NCI-H2029 treated with DMSO at 0.1 percent for 48 hours (cell line): Measurements from ENCODE around the gene TLE1.

Experiments used
- DNase-seq: peaks from one replicate; lab custom pipeline; 2025; lab: John Stamatoyannopoulos, UW

Gene TLE1

DNA sequence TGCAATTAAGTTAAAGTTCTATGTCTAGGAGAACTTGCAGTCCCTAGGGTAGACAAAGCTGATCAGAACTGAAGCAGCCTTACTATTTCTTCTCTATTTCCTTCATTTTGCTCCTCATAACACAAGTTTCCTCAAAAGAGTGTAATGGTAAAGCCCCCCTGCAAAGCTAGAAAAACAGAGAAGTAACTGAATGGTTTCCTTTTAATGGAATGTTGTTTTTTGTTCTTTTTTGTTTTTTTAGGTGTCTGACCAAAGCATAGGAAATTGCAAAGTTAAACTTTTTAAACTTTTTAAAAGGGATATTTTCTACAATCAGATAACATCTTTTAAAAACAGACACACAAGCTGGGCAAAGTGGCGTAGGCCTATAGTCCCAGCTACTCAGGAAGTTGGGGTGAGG lies 145.7 kb downstream of the TLE1 start:
- DNase-seq, result no peak

DNA sequence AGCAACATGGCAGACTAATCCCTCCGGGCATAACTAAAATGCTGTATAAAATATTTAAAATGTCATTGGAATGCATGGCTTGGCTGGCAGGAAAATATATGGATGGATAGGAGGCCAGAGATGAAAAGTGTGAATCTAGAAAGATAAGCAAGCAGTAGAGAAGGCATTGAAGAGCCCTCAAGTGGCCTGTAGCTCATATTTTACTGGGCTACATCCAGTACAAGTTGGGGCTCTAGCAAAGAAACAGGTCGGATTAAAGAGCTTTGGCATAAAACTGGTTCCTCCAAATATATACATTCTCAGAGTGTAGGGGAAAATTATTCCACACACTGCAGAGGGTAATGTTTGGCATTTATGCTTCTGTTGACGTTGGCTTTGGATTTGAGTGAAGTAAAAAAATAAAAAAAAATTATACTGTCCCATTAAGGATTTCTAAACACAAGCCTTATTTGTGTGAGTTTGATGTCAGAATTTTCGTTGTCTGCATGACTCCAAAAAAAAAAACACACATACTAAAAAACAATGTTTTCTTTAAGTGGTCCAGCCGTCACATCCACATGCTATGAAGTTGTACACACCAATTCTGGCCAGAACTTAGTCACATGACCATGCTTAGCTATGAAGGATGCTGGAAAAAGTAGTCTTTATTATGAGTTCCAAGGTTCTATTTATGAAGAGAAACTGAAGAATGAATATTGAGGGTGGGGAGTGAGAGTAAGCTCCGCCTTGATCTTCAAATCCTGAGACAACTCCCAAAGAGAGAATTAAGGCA lies 147.0 kb downstream of the TLE1 start:
- no peak for DNase-seq

GRCh38 chr9:81540142-81540710 lies 149.1 kb downstream of the TLE1 start:
- DNase-seq, result no peak

DNA sequence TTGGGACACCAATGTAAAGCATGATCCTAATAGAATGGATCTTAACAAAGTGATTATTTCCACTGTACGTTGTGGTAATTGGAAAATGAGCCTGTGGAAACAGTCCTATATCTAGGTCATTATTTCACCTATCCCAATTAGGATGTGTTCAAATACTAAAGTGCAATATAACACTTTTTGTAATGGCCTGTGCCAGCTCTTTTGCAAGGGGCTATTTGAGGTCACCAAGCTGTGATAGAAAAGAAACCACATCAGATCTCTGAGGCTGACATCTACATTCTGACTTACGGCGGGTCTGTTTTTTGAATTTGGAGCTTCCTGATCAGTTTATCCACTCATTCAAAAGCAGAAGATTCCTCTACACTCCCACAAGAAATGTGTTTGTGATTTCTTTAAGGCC lies 150.0 kb downstream of the TLE1 start:
- DNase-seq, result no peak

- no peak for DNase-seq
Observed at GRCh38 chr9:81538890-81539289, 150.5 kb downstream of the TLE1 start.

- DNase-seq, result no peak
Observed at GRCh38 chr9:81537964-81538363, 151.4 kb downstream of the TLE1 start.

- no peak for DNase-seq
Observed at GRCh38 chr9:81536242-81537025, 152.9 kb downstream of the TLE1 start.

- DNase-seq, result no peak
Observed at GRCh38 chr9:81535542-81536241, 153.7 kb downstream of the TLE1 start.

DNA sequence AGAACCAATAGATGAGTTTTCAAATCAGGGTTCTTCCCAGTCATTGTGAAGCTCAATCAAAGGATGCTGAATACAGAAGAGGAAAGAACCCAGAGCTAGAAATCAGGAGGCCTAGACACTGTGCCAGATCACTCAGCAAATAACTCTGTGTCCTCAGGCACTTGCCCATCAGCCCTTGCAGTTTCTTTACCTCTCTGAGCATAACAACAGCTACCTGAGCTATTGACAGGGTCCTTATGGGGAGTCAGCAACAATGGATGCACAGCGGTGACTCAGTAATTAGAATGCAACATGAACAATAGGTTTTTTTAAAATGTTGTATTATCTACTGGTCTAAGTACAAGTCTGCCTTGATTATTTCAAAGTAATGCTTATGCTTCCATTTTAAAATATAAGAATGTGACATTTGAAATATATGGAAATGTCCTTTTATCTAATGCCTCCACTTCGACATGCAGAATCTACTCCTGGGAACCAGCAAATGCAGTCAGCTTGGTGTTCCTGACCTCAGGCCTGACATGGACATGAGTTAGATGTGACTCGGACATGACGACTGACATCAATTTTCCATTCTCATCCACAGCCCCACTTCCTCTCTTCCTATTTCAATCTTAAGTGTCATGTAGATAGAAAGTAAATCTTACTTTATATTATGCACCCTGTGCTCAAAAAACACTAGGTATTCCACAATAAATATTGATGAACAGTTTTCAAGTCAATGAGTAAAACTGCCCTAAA lies 155.0 kb downstream of the TLE1 start:
- DNase-seq, result no peak
